Fibroblast of the aortic adventitia (primary cell): ENCODE results near the gene GATA5. TPM values are rescaled to one million over a fixed set of nuclear protein-coding genes. Genes with fewer than 3 reads are reported as not detected.

Source experiments
- DNase-seq: peaks from one replicate; pipeline ENCODE4 v3.0.0-alpha.2; 2010; ENCODE audit warnings: low read depth
- H3K4me3 ChIP-seq: 2 replicates; pipeline ENCODE4 v1.5.1; 2011; ENCODE audit warnings: low read depth, mild to moderate bottlenecking, control low read depth, low read length, moderate library complexity
- total RNA-seq: library from RNA; depleted of rRNA; stranded (reverse); fragments of >200 nt; gene quantifications from 2 replicates; pipeline ENCODE4 v1.2.3, GENCODE V29; 2012; ENCODE audit warnings: low replicate concordance
- TF ChIP-seq, protein P1 (sequence below): IDR thresholded peaks from 2 replicates; pipeline ENCODE4 v1.5.1; 2011; ENCODE audit warnings: mild to moderate bottlenecking, low read length, control low read depth, inconsistent platforms; ENCODE audit not compliant: insufficient read depth

The GATA5 gene
- total RNA-seq, 1 donor = not detected

GRCh38 chr20:62511915-62512610 lies 36.3 kb upstream of the GATA5 start:
- no peak for DNase-seq
- TF ChIP-seq, protein P1, sequence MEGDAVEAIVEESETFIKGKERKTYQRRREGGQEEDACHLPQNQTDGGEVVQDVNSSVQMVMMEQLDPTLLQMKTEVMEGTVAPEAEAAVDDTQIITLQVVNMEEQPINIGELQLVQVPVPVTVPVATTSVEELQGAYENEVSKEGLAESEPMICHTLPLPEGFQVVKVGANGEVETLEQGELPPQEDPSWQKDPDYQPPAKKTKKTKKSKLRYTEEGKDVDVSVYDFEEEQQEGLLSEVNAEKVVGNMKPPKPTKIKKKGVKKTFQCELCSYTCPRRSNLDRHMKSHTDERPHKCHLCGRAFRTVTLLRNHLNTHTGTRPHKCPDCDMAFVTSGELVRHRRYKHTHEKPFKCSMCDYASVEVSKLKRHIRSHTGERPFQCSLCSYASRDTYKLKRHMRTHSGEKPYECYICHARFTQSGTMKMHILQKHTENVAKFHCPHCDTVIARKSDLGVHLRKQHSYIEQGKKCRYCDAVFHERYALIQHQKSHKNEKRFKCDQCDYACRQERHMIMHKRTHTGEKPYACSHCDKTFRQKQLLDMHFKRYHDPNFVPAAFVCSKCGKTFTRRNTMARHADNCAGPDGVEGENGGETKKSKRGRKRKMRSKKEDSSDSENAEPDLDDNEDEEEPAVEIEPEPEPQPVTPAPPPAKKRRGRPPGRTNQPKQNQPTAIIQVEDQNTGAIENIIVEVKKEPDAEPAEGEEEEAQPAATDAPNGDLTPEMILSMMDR = no peak
- H3K4me3 ChIP-seq = no peak overlapping the region

DNA sequence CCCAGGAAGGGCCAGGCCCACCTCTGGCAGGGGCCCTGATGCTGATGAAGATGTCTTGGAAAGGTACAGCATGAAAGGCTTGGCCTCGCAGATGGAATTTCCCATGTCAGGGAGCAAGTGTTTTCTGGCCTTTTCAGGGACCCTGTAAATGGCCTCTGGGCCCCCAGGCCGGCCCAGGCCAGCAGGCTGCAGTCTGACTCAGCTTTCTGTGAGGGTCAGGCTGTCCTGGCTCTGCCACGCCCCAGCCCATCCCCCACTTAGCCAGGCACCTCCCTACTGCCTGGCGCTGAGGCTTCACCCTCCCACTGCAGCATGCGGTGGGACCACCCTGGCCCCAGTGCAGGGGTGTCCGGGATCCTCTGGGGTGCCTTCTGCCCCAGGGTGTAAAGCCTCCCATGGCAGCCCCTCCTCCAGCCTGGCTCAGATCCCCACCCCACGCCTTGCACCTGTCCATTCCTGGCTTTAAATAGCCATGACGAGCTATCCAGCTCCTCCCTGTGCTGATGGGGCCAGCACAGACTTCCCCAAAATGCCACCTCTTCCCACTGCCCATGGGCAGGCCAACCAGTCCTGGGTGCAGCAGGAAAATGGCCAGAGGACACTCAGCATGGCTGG lies 35.6 kb upstream of the GATA5 start:
- no peak overlapping the region for H3K4me3 ChIP-seq
- TF ChIP-seq, protein P1 = no peak
- DNase-seq = no peak

- DNase-seq = no peak
- H3K4me3 ChIP-seq = no peak overlapping the region
- TF ChIP-seq, protein P1 = no peak
These were observed 32.9 kb upstream of the GATA5 start for GRCh38 chr20:62508641-62509051.

GRCh38 chr20:62507991-62508640 lies 32.3 kb upstream of the GATA5 start:
- TF ChIP-seq, protein P1 = no peak
- DNase-seq = no peak
- H3K4me3 ChIP-seq = no peak overlapping the region

DNA sequence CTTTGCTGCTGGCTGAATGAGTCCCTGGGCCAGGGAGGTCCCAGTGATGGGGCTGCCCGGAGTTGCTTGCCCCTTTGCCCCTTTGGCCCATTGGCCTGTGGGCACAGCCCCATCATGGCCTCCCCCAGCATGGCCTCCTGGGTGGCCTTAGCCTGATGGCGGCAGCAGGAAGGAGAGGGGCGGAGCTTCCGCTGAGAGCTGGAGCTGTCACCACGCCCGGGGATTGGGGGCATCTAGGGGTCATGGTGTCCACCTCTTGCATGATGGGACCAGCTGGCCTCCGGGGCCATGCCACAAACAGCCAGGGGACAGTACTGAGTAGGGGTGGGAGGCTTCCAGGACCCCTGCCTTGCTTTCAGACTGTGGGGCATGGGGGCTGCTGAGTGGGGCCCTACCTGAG lies 31.5 kb upstream of the GATA5 start:
- H3K4me3 ChIP-seq = no peak overlapping the region
- TF ChIP-seq, protein P1 = no peak
- no peak for DNase-seq

DNA sequence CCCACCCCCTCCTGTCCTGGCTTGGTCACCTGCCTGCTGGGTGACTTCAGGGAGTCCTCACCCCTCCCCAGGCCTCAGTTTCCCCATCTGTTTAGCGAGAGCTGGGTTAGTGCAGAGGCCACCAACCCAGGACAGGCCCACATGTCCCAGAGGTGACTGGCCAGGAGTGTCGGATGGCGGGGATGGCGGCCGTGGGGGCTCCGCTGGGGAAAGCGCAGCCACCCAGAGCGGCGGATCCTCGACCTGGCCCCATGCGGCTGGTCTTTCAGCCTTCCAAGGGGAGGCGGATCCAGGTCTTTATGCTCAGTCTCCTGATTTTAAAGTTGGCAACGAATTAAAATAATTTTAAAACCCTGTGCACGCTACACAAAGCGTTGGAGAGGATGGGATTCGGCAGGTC lies 31.0 kb upstream of the GATA5 start:
- H3K4me3 ChIP-seq = no peak overlapping the region
- TF ChIP-seq, protein P1 = no peak
- DNase-seq = no peak
